GM13976 (cell line): ENCODE measurements around the gene BIRC6.

ENCODE experiments used
- DNase-seq: peaks from one replicate; pipeline ENCODE4 v3.0.0; 2012; ENCODE audit warnings: low spot score
- CTCF ChIP-seq: IDR thresholded peaks from 2 replicates; pipeline ENCODE4 v1.5.1; 2012; ENCODE audit warnings: borderline replicate concordance, mild to moderate bottlenecking; ENCODE audit not compliant: insufficient read depth; ENCODE audit errors: extremely low read depth, missing control alignments, control extremely low read depth
- in situ Hi-C: fragments of 300-500 bp; cut with MboI; formaldehyde crosslinking; loops from one replicate; pipeline ENCODE4 v1.12.0; 2022; ENCODE audit warnings: low sequenced_read_pairs, mixed read lengths, inconsistent platforms; ENCODE audit not compliant: unreplicated experiment

Gene BIRC6

GRCh38 chr2:32663864-32664263, 307.0 kb downstream of the BIRC6 start:
- no peak for TF ChIP-seq CTCF
- DNase-seq, result no peak
- in situ Hi-C loops, result no loop called here

DNA sequence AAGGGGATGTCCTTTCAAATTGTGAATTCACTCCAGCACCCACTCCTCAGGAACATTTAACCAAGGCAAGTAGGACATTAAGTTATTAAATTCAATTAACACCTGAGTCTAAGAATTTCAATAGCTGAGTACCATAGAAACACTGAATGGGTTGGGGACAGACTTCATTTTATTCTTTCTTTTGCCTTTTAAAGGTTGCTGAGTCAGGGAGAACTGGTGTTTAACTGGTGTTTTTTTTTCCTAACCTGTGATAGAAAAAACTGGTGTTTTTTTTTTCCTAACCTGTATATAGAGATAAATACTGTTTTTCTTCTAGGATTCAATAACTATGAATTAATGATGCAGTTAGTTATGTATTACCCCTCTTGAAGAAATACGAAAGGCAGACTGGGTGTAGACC, 309.9 kb downstream of the BIRC6 start:
- DNase-seq, result no peak
- in situ Hi-C loops, result no loop called here
- TF ChIP-seq CTCF, result no peak

- in situ Hi-C loops, result no loop called here
Measured at GRCh38 chr2:32668254-32668653, 311.4 kb downstream of the BIRC6 start.

More at GRCh38 chr2:32668254-32668653, 311.4 kb downstream of the BIRC6 start:
- DNase-seq, result no peak
- no peak for TF ChIP-seq CTCF
